ENCODE measurements around the gene GPHN.
"Not testable (repeated sequence)": the region's sequence is repeated elsewhere in the genome, so short reads cannot be mapped to it uniquely, and the experiment has no call there.

GPHN gene

DNA sequence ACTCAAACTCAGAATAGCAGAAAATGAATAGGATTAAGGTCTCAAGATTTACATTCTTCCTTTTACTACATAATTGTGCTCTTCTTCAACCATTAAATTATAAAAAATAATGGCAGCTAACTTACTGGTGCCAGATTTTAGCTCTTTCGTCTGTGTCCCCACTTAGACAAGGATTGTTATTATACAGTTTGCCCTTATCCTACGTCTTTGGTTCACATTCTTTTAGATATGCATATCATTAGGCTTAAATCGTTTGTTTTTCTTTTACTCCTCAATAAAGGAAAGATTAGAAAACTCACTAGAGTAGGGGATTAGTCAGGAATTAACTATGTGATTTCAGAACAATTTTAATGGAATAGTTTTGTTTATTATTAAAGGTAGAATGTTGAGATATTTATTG is 551.6 kb downstream of the GPHN start:
- DNase-seq (ENCODE audit: low read depth), result no peak

DNA sequence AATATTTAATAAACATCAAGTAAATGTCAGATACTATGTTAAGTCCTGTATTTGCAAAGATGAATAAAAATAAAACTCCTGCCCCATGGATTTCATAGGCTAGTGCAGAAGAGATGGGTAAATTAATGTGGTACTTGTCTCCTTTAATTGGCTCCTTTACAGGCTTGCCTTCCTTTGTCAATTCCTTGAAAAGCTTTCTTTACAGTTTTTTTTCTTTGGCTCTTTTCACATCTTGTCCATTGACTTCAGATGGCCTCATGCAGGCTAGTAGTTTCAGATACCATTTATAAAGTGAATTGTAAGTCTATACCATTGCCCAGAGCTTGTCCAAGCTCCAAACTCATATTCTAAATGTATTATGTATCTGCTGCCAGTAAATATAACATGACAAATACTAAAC is 552.6 kb downstream of the GPHN start:
- DNase-seq (ENCODE audit: low read depth), result no peak

DNA sequence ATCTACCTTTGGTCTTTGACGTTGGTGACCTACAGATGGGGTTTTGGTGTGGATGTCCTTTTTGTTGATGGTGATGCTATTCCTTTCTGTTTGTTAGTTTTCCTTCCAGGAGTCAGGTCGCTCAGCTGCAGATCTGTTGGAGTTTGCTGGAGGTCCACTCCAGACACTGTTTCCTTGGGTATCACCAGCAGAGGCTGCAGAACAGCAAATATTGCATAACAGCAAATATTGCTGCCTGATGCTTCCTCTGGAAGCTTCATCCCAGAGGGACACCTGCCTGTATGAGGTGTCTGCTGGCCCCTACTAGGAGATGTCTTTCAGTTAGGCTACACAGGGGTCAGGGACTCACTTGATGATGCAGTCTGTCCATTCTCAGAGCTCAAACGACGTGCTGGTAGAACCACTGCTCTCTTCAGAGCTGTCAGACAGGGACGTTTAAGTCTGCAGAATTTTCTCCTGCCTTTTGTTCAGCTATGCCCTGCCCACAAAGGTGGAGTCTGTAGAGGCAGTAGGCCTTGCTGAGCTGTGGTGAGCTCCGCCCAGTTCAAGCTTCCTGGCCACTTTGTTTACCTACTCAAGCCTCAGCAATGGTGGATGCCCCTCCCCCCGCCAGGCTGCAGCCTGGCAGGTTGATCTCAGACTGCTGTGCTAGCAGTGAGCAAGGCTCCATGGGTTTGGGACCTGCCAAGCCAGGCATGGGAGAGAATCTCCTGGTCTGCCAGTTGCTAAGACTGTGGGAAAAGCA is 559.3 kb downstream of the GPHN start:
- DNase-seq (ENCODE audit: low read depth), result not testable (repeated sequence)

DNA sequence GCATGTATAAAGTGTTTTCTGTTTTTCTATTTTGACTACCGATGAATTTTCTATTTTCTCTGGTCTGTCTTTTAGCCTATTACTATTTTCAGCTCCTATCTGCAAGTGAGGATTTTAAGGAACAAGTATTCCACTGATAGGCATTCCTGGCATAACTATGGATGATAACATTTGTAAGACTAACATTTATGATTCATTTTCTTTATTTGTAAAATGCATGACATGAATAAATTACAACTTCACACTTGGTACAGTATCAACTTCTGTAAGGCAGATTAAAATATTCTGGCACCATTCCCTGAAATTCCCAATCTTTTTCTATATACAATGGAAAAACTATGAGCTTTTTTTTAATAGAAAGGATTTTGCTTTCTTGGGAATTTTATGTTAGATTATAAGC is 560.3 kb downstream of the GPHN start:
- no peak for DNase-seq (ENCODE audit: low read depth)

DNA sequence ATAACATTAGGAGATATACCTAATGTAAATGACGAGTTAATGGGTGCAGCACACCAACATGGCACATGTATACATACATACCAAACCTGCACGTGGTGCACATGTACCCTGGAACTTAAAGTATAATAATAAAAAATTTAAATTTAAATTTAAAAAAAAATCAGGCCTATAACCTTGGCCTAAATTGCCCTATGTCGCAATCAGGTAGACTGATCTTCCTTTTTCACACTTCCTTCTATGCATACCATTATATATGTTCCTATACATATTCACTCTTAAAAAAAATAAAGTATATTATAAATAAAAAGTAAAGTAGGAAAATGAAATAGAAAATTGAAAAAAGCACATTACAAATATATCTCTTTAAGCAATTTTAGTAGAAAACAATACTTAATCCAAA is 563.6 kb downstream of the GPHN start:
- DNase-seq (ENCODE audit: low read depth), result no peak

DNA sequence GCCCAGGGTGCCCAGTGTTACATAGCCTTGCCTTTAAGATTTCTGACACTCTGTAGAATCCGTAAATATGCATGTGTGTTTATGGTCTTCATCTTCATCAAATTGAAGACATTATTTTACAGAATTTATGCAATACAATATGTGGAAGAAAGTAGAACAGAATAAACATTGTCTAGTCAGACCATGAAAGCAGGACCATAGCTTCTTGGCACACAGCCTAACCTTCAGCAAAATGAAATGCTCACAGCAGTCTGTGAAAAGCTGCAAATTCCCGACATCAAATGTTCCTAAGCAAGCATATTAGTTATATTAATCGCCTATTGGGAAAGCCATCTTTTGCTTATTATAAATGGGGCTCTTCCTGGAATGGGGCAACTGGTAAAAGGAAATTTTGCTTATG is 570.0 kb downstream of the GPHN start:
- no peak for DNase-seq (ENCODE audit: low read depth)

DNA sequence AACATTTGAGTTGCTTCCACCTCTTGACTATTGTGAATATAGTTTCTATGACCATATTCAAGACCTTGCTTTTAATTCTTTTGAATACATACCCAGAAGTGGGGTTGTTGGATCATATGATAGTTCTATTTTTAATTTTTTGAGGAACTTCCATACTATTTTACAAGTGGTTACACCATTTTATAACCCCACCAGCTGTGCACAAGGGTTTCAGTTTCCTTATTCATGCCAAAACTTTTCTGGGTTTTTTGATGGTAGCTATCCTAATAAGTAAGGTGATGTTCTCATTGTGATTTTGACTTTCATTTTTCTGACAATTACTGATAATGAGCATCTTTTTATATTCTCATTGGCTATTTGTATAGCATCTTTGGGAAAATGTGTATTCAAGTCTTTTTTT is 571.9 kb downstream of the GPHN start:
- no peak for DNase-seq (ENCODE audit: low read depth)

DNA sequence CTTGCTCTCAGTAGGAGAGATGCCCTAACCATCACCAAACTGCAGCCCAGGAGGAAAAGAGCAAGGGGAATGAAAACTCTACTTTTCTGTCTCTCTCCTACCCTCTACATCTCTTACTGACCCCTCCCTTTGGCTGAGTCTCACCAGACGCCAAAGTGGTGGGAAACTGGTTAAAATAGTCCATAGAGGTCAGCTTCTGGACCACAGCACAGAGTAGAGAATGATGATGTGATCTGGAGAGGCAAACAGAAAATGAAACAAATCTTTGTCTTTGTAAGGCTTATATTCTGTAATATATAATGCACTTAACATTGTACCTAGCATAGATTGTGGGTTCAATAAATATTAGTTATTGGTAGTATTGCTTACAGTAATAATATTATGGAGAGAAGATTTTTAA is 600.3 kb downstream of the GPHN start:
- no peak for DNase-seq (ENCODE audit: low read depth)

DNA sequence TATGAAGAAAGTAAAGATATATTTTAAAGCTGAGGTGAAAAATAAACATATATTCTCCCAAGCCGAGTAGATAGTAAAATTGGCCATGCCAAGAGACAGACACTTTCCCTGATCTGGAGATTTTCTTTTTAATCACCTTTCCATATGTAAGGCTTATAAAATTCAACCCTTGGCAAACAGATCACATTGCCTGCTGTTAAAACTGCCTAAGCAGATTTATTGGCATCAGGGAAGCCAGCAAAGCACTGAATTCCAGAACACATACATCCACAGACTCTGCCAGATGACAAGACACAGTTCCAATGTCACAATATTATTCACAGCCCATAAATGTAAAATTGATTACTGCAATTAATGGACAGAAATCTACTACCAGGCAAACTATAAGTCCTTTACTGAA is 603.1 kb downstream of the GPHN start:
- DNase-seq (ENCODE audit: low read depth), result no peak

DNA sequence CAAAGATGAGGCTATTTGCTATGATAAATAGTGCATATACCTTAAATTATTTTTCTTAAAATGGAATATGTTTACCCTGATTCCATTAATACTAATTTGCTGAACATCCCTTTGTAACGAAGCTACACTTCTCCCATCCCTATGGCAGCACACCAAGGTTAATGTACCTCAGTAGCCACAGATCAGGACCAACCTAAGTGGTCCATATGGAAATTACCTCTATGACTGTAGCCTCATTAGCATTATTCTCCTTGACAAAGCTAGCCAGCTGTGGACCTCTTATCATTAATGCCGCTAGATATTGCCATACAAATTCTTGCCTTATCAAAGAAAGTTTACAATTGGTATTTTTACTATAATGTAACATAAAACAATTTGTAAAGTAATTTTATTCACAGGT is 604.4 kb downstream of the GPHN start:
- no peak for DNase-seq (ENCODE audit: low read depth)

DNA sequence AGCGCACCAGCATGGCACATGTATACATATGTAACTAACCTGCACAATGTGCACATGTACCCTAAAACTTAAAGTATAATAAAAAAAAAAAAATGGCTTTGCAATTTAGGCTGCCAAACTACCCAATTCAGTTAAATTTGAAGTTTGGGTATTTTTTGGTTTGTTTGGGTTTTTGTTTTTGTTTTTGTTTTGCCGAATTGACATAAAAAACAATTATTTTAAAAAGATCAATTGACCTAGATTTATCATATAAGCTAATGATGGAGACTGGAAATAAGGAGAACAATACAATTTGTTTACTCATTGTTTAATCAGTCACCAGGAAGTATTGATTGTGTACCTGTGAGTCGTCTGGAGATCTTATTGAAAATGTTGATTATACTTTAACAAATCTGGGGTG is 619.2 kb downstream of the GPHN start:
- no peak for DNase-seq (ENCODE audit: low read depth)

DNA sequence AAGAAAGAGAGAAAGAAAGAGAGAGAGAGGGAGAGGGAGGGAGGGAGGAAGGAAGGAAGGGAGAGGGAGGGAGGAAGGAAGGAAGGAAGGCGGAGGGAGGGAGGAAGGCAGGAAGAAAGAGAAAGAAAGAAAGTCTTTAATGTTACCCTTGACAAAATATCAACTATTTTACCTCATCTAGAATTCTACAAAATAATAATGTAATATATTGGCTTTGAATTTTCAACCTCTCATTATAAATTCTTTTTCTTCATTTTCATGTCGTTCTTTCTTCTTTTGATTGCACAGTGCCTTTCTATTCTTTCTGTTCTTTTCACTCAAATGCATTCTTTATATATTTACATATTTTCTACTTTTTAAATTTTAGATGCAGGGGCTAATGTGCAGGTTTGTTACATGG is 621.8 kb downstream of the GPHN start:
- DNase-seq (ENCODE audit: low read depth), result no peak

DNA sequence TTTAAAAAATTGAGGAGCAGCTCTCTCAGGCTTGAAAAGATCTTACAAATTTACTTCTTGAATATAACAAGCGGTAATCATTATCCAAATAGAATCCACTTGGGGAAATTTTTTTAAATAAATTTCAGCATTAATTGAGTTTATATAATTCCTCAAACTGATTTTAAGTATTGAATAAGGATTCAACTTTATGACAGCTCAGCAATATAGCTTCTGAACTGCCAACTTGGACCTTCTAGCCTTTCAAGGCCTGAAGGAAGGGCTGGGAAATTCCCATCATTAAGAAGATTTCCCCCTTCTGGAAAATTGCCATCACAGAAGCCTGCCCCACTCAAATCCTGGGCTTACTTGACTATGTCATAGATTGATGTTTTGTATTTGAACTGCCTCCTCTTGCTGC is 623.7 kb downstream of the GPHN start:
- DNase-seq (ENCODE audit: low read depth), result no peak

DNA sequence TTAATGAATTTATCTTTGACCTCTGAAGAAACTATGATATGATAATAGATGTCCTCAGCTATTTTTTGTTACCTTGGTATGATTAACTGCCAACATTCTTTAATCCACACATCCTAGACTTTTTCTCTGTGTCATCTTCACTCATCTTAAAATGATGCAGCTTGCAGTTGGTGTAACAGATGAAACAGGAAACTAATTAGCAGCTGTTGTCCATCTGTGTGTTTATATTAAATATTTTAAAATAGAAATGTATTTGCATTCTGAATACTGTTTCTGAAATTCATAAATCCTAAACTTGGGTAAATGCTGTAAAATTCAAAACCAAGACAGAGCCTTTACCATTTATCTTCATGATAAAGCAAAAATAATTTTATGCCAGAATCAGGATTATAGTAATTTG is 625.2 kb downstream of the GPHN start:
- DNase-seq (ENCODE audit: low read depth), result no peak

DNA sequence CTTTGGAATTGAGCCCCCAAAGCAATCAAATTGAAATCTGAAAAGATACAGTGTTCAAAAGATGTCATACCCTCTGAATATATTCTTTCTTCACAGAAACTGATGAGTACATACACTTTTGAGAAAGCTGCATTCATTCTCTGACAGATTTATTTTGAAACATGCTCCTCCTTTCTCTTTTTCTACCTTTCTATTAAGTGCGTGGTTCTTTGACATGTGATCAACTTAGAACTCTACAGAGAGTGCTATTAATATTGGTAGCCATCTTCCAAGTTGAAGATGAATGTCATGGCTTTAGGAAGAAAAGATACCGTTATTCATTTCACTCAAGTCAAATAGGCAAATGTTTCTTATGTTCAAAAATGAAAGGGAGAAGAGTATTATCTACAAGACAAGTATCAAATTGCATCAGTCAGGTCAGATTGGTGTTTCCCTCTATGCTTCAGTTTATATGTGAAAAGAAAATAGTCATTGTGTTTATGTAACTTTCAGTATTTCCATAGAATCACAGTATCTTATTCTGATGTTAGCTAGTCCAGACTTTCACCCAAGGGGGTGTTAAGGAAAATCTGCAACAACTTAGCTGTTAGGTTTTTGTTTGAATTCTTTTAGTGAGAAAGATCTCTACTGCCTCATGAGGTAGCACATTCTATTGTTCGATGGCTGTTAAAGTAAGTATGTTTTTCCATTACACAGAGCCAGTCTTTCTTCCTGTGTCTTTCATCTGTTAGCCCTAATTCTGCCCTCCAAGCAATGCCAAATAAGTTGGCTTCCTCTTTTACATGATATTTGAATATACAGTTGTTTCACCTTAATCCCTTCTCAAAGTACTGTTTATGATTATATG is 625.9 kb downstream of the GPHN start:
- DNase-seq (ENCODE audit: low read depth), result no peak

DNA sequence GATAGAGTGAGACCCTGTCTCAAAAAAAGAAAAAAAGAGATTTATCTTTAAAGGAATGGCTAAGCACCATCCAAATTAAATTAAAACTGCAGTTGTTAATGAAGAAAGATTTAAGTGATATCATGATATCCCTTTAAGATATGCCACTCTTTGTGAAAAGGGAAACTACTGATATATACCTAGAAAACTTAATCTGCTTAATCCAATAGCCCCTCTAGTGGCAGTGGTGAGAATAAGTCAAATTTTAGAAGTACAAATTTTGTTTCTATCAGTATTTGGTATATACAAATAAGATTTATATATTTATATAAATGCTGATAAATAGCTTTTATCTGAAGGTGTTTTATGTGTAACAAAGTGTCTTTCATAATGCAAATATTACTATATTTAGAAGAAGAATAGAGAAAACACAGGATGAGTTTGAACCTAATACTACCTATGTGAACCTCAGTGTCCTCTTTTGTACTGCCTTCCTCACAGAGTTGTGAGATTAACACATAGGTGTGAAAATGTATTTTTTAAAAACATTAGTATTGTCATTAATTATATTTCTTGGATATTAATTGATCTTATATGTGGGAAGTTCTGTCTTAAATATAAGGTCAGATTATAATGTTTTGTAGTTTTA is 629.9 kb downstream of the GPHN start:
- DNase-seq (ENCODE audit: low read depth), result no peak

DNA sequence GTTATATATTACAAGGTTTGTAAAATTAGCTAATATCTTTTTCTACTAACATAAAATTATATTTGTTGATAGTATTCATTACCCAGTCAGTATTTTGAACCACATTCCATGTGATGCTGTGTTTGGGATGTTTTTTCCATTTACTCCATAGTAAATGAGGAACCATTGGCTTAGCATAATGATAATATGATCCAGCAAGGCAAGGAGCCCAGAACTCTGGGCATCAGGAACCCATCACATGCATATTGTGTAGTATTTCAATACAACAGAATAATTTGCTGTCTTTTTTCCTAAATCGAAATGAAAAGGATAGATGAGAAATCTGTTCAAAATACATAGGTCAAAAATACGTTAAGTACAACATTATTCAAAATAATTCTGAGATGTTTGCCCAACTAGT is 632.6 kb downstream of the GPHN start:
- no peak for DNase-seq (ENCODE audit: low read depth)

DNA sequence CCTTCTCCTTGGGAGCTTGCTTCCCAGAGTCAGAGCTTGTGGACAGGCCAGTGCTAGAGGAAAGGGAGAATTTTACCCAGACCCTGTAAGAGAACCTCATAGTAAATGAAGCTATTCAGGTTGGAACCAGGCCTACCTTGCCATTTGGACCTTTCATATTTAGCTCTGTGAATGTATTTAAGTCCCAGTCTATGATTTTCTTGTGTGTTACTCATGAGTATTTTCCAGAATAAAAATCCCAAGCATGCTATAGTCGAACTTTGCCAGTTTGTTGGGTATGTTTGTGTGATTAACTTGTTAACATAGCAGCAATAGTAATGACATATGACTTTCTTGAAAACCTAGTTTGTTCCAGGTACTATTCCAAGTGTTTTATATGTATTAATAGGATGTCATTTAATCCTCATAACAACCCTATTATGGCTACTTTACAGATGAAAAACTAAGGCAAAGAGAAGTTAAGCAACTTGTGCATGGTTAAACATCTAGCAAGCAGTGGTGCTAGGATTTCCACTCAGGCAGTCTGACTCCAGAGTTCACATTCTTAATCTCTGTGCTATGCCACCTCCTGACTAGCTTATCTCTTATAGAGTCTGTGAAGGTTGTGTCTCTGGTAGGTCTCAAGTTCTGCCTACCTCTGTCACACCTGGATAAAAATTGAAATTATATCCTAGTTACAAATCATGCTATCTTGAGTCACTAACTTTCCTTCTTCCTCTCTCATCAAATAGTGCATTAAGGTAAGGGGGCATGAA is 633.4 kb downstream of the GPHN start:
- no peak for DNase-seq (ENCODE audit: low read depth)

DNA sequence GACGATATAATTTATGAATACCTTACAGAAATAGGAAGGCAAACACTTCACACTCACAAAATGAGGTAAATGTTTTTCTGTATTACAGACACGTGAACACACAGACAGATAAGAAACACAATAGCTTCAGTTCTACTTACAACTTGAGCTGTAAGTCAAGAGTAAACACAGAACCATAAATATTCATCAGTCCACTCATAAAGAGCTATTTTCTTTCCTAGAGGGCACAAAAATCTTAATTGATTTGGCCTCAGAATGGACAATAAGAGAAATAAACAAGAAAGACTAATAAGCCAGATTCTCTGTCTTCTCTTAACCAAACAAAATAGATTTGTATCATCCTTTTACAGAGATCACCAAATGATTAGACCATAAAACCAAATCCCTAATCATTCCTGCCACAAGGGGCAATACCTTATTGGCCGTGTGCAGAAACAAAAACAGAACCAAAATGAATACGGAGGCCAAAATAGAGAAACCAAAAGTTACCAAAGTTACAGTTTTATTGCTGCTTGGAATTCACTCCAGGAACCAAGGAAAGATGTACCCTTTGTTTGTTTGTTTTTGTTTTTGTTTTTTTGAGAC is 643.2 kb downstream of the GPHN start:
- DNase-seq (ENCODE audit: low read depth), result no peak

DNA sequence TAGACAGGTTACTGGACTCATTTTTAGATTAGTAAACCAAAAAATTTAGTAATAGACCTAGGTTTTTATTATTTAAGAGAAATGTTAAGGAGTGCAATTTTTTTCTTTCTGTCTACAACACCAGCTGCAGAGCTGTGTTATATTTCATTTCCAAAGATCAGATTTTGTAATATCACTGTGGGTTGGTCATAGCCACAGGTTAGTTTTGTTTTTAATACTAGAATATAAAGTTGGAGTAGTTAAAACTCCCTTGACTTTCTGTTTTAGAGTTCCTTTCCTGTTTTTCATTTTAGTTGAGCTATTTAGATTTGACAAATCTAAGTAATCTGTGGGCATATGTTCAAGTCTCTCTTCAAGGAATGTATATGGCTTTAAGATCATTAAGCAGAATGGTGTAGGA is 650.6 kb downstream of the GPHN start:
- no peak for DNase-seq (ENCODE audit: low read depth)

DNA sequence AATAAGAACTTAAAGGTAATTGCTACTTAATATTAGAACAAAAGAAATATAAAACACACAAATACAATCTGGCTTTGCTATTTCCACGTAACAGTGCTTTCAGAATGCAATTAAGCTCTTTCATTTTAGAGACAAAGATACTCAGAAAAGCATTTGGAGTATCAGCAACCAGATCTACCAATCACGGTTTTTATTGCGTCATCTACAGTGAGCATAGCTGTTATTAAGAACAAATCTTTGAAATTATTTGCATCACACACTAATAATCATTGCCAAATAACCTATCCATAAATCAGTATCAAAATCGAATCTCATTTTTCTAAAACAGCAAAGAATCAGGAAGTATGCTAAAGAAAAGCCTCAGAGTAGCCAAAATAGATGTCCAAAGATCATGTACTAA is 654.4 kb downstream of the GPHN start:
- DNase-seq (ENCODE audit: low read depth), result no peak

DNA sequence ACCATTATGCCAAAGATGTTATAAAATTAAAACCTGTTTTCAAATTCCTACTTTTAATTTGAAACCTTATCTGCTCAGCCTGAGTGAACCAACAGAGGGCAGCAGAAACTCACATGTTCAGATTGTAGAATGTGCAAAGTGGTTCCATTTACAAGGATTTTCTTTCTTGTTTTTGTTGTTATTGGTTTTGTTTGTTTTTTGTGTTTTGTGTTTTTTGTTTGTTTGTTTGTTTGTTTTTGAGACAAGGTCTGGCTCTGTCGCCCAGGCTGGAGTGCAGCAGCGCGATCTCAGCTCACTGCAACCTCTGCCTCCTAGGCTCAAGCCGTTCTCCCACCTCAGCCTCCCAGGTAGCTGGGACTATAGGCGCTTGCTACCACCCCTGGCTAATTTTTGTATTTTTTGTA is 658.5 kb downstream of the GPHN start:
- DNase-seq (ENCODE audit: low read depth), result no peak
